Loucy (cell line): Measurements from ENCODE around the gene WDCP.

Source experiments
- H2AFZ ChIP-seq: fragments of 200-600 bp; sonication (generic); 2 replicates; pipeline ENCODE4 v1.6.0; 2016; ENCODE audit warnings: antibody characterized with exemption, mild to moderate bottlenecking, low read length, moderate library complexity
- H3F3A ChIP-seq: fragments of 200-600 bp; 2 replicates; pipeline ENCODE4 v1.6.0; 2016; ENCODE audit warnings: antibody characterized with exemption, low read depth, mild to moderate bottlenecking
- H3K27me3 ChIP-seq: fragments of 200-600 bp; sonication (generic); 2 replicates; pipeline ENCODE4 v1.6.1; 2014; ENCODE audit warnings: low read length, mild to moderate bottlenecking; ENCODE audit not compliant: insufficient read depth, poor library complexity, severe bottlenecking
- H3K36me3 ChIP-seq: fragments of 200-600 bp; sonication (generic); 2 replicates; pipeline ENCODE4 v1.6.1; 2016; ENCODE audit warnings: low read length; ENCODE audit not compliant: insufficient read depth
- H3K4me1 ChIP-seq: fragments of 200-600 bp; sonication (generic); 2 replicates; pipeline ENCODE4 v1.5.1; 2014; ENCODE audit warnings: low read length, mild to moderate bottlenecking; ENCODE audit not compliant: insufficient read depth, poor library complexity, severe bottlenecking
- H3K4me2 ChIP-seq: fragments of 200-600 bp; sonication (generic); 2 replicates; pipeline ENCODE4 v1.6.0; 2014; ENCODE audit warnings: antibody characterized with exemption, low read length, low read depth, mild to moderate bottlenecking; ENCODE audit not compliant: poor library complexity, severe bottlenecking
- H3K4me3 ChIP-seq: fragments of 200-600 bp; sonication (generic); 2 replicates; pipeline ENCODE4 v1.5.1; 2014; ENCODE audit warnings: low read length, mild to moderate bottlenecking, mixed read lengths; ENCODE audit not compliant: poor library complexity, severe bottlenecking
- H3K79me2 ChIP-seq: fragments of 200-600 bp; sonication (generic); 2 replicates; pipeline ENCODE4 v1.6.1; 2014; ENCODE audit warnings: low read length; ENCODE audit not compliant: insufficient read depth
- H3K9ac ChIP-seq: fragments of 200-600 bp; sonication (generic); 2 replicates; pipeline ENCODE4 v1.6.0; 2014; ENCODE audit warnings: mild to moderate bottlenecking, low read depth, low read length, moderate library complexity; ENCODE audit not compliant: poor library complexity, severe bottlenecking
- H3K9me2 ChIP-seq: fragments of 200-600 bp; sonication (generic); replicated peaks from 2 replicates; pipeline ENCODE4 v1.6.1; 2016; ENCODE audit warnings: low read depth, low read length, mixed read lengths
- H3K9me3 ChIP-seq: fragments of 200-600 bp; sonication (generic); 2 replicates; pipeline ENCODE4 v1.6.1; 2014; ENCODE audit warnings: mild to moderate bottlenecking, antibody characterized with exemption, low read length, low read depth; ENCODE audit not compliant: insufficient read depth
- H4K20me1 ChIP-seq: fragments of 200-600 bp; sonication (generic); 2 replicates; pipeline ENCODE4 v1.6.0; 2014; ENCODE audit warnings: antibody characterized with exemption, low read length, mild to moderate bottlenecking; ENCODE audit not compliant: insufficient read depth, poor library complexity, severe bottlenecking
- EZH2phosphoT487 ChIP-seq: fragments of 200-600 bp; IDR thresholded peaks from 2 replicates; pipeline ENCODE4 v1.6.1; 2018; ENCODE audit warnings: antibody characterized with exemption, mild to moderate bottlenecking, moderate library complexity, borderline replicate concordance
- TF ChIP-seq, protein P1 (sequence below): fragments of 200-600 bp; sonication (generic); conservative IDR thresholded peaks from 2 replicates; pipeline ENCODE4 v1.5.1; 2014; ENCODE audit warnings: mild to moderate bottlenecking, antibody characterized with exemption, low read length

The WDCP gene

DNA sequence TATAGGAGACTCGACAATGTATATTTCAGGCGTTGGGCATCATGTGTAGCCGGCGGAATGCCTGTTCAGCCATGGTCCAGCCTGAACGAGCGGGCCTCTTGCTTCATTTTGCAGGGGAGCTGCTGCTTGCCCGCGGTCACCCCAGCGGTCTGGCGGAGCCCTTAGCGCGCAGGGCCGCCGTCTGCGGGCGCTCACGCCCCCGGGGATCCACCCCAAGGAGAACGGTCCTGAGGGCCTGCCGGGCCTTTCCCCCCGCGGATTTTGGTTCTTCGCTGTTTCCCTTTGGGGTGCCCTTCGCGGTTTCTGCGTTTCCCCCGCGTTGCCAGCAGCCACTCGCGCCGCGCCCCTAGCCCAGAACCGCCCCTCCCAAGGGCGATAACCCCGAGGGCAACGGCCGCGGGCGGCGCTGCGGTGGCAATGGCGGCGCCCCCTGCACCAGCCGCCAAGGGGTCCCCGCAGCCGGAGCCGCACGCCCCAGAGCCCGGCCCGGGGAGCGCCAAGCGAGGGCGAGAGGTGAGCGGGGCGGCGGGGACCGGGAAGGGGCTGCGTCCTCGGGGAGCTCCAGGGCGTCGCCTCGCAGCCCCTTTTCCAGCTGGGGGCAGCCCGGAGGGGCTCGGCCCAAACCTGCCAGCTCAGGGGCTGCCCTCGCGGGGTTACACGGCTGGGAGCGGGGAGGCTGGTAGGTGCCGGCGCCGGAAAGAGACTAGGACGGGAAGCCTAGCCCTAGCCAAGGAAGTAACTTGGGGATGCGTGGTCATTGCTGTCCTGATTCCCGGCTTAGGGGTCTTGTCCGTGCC is 37.3 kb downstream of the WDCP start, which contains the start of gene MFSD2B:
TSS of gene MFSD2B (plus strand) at position 406 of the 797 bp plus-strand sequence. CDS start at position 418, 12 bp downstream.
- H3K79me2 ChIP-seq: no peaks in the 10 kb centered on the region
- no peak for TF ChIP-seq EZH2phosphoT487
- TF ChIP-seq, protein P1, sequence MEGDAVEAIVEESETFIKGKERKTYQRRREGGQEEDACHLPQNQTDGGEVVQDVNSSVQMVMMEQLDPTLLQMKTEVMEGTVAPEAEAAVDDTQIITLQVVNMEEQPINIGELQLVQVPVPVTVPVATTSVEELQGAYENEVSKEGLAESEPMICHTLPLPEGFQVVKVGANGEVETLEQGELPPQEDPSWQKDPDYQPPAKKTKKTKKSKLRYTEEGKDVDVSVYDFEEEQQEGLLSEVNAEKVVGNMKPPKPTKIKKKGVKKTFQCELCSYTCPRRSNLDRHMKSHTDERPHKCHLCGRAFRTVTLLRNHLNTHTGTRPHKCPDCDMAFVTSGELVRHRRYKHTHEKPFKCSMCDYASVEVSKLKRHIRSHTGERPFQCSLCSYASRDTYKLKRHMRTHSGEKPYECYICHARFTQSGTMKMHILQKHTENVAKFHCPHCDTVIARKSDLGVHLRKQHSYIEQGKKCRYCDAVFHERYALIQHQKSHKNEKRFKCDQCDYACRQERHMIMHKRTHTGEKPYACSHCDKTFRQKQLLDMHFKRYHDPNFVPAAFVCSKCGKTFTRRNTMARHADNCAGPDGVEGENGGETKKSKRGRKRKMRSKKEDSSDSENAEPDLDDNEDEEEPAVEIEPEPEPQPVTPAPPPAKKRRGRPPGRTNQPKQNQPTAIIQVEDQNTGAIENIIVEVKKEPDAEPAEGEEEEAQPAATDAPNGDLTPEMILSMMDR: no peak
- H3F3A ChIP-seq: no peaks in the 10 kb centered on the region
- H3K9me3 ChIP-seq: no peaks in the 10 kb centered on the region
- H3K4me3 ChIP-seq: no peak within 1 kb of the TSS
- H3K9ac ChIP-seq: no peak within 1 kb of the TSS
- no peaks in the 10 kb centered on the region for H4K20me1 ChIP-seq
- H3K27me3 ChIP-seq: no peaks in the 10 kb centered on the region
- H3K36me3 ChIP-seq: no peaks in the 10 kb centered on the region
- no peaks in the 10 kb centered on the region for H3K9me2 ChIP-seq
- H3K4me1 ChIP-seq: peaks cover 8% of the 10 kb centered on the region
- no peak within 1 kb of the TSS for H2AFZ ChIP-seq
- H3K4me2 ChIP-seq: peak within 1 kb of the TSS; percentile 49

DNA sequence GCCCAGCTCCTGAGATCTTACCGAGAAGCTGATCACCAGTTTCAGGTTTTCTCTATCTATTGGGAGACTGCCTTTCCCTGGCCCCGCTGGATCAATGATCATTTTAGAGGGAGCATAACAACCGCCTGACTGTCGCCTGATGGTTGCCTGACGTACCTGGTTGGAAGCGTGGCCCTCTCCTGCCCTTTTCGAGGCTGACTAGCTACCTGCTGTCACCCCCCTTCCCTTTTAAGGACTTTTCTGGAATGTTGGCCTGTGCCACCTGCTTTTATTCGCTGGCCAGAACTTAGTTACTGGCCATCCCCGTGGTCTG is 37.9 kb downstream of the WDCP start:
- Histone ChIP-seq H4K20me1 (no peaks in the 10 kb centered on the region), H3K27me3 (no peaks in the 10 kb centered on the region), H3K4me2 (no peak overlapping the region), H3F3A (no peaks in the 10 kb centered on the region), H3K9ac (no peak overlapping the region), H3K4me3 (no peak overlapping the region), H3K9me3 (no peaks in the 10 kb centered on the region), H3K79me2 (no peaks in the 10 kb centered on the region), H3K36me3 (no peaks in the 10 kb centered on the region), H3K9me2 (no peaks in the 10 kb centered on the region), H2AFZ (no peak overlapping the region), H3K4me1 (peaks cover 8% of the 10 kb centered on the region)
- TF ChIP-seq, protein P1: no peak
- TF ChIP-seq EZH2phosphoT487: no peak

DNA sequence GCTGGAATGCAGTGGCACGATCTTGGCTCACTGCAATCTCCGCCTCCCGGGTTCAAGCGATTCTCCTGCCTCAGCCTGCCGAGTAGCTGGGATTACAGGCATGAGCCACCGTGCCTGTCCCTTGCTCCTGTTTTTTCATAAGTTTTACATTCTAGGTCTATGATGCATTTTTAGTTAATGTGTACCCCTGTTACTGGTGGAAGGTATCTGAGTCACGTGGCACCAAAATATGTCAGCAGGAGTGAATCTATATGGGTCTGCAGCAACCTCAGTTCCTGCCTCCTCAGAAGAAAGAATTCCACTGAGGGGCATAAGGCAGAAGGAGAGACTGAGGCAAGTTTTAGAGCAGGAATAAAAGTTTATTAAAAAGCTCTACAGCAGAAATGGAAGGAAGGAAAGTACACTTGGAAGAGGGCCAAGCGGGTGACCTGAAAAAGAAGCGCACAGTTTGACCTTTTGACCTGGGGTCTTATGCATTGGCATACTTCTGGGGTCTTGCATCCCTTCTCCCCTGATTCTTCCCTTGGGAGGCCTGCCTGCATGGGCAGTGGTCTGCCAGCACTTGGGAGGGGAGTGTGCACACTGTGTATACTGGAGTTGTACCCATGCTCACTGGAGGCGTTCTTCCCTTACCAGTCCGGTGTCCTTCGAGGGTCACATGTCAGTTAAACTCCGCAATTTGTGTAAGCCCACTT is 38.4 kb downstream of the WDCP start:
- no peak overlapping the region for H2AFZ ChIP-seq
- H3K36me3 ChIP-seq: no peaks in the 10 kb centered on the region
- no peaks in the 10 kb centered on the region for H3K27me3 ChIP-seq
- no peak overlapping the region for H3K4me2 ChIP-seq
- H3K79me2 ChIP-seq: no peaks in the 10 kb centered on the region
- H3K4me1 ChIP-seq: peaks cover 8% of the 10 kb centered on the region
- TF ChIP-seq EZH2phosphoT487: no peak
- TF ChIP-seq, protein P1: no peak
- no peaks in the 10 kb centered on the region for H3F3A ChIP-seq
- no peaks in the 10 kb centered on the region for H3K9me3 ChIP-seq
- no peak overlapping the region for H3K9ac ChIP-seq
- H3K4me3 ChIP-seq: no peak overlapping the region
- no peaks in the 10 kb centered on the region for H3K9me2 ChIP-seq
- no peaks in the 10 kb centered on the region for H4K20me1 ChIP-seq
